ENCODE results near the gene SSH3.

The SSH3 gene

GRCh38 chr11:67277231-67277961, 25.9 kb upstream of the SSH3 start:
- DNase-seq (ENCODE audit: low read depth) = peak; percentile 65
- TF ChIP-seq CTCF (conservative IDR thresholded peaks at IDR 0.05; ENCODE audit: control insufficient read depth, insufficient read depth, low read depth, low read length) = no peak
- peak overlapping the region; percentile 33 for H3K4me3 ChIP-seq (ENCODE audit: control insufficient read depth, low read depth, low read length)

- DNase-seq (ENCODE audit: low read depth) = no peak
- no peak overlapping the region for H3K4me3 ChIP-seq (ENCODE audit: control insufficient read depth, low read depth, low read length)
- no peak for TF ChIP-seq CTCF (conservative IDR thresholded peaks at IDR 0.05; ENCODE audit: control insufficient read depth, insufficient read depth, low read depth, low read length)
Measured at GRCh38 chr11:67278135-67278938, 25.0 kb upstream of the SSH3 start.

- no peak overlapping the region for H3K4me3 ChIP-seq (ENCODE audit: control insufficient read depth, low read depth, low read length)
- no peak for DNase-seq (ENCODE audit: low read depth)
- no peak for TF ChIP-seq CTCF (conservative IDR thresholded peaks at IDR 0.05; ENCODE audit: control insufficient read depth, insufficient read depth, low read depth, low read length)
Measured at GRCh38 chr11:67278939-67279588, 24.3 kb upstream of the SSH3 start.

GRCh38 chr11:67279589-67280340, 23.6 kb upstream of the SSH3 start:
- DNase-seq (ENCODE audit: low read depth) = no peak
- TF ChIP-seq CTCF (conservative IDR thresholded peaks at IDR 0.05; ENCODE audit: control insufficient read depth, insufficient read depth, low read depth, low read length) = no peak
- no peak overlapping the region for H3K4me3 ChIP-seq (ENCODE audit: control insufficient read depth, low read depth, low read length)

- no peak for DNase-seq (ENCODE audit: low read depth)
- H3K4me3 ChIP-seq (ENCODE audit: control insufficient read depth, low read depth, low read length) = no peak overlapping the region
- TF ChIP-seq CTCF (conservative IDR thresholded peaks at IDR 0.05; ENCODE audit: control insufficient read depth, insufficient read depth, low read depth, low read length) = no peak
Measured at GRCh38 chr11:67280341-67280787, 23.0 kb upstream of the SSH3 start.
